NCI-H774 (cell line): ENCODE data around the gene KCNIP4.
"Not testable (repeated sequence)": the region's sequence is repeated elsewhere in the genome, so short reads cannot be mapped to it uniquely, and the experiment has no call there.

ENCODE experiments used
- DNase-seq: peaks from one replicate; lab custom pipeline; 2025; lab: John Stamatoyannopoulos, UW

The KCNIP4 gene

GRCh38 chr4:21366312-21366711 is 582.3 kb downstream of the KCNIP4 start:
- DNase-seq = no peak

- DNase-seq = no peak
Observed at GRCh38 chr4:21363701-21364100, 584.9 kb downstream of the KCNIP4 start.

GRCh38 chr4:21352354-21352753 is 596.2 kb downstream of the KCNIP4 start:
- DNase-seq = not testable (repeated sequence)

- no peak for DNase-seq
Observed at GRCh38 chr4:21347142-21347541, 601.4 kb downstream of the KCNIP4 start.

- no peak for DNase-seq
Observed at GRCh38 chr4:21327976-21328700, 620.4 kb downstream of the KCNIP4 start.

GRCh38 chr4:21320034-21320433 is 628.5 kb downstream of the KCNIP4 start:
- no peak for DNase-seq

- no peak for DNase-seq
Observed at GRCh38 chr4:21307709-21308108, 640.9 kb downstream of the KCNIP4 start.

GRCh38 chr4:21304540-21304887 is 644.1 kb downstream of the KCNIP4 start:
- no peak for DNase-seq

- no peak for DNase-seq
Observed at GRCh38 chr4:21290562-21290961, 658.0 kb downstream of the KCNIP4 start.

- DNase-seq = no peak
Observed at GRCh38 chr4:21276046-21276445, 672.5 kb downstream of the KCNIP4 start.

- no peak for DNase-seq
Observed at GRCh38 chr4:21271439-21272052, 677.0 kb downstream of the KCNIP4 start.

- DNase-seq = no peak
Observed at GRCh38 chr4:21248331-21248730, 700.2 kb downstream of the KCNIP4 start.

GRCh38 chr4:21242163-21242562 is 706.4 kb downstream of the KCNIP4 start:
- DNase-seq = no peak

GRCh38 chr4:21226637-21227538 is 721.7 kb downstream of the KCNIP4 start:
- no peak for DNase-seq

GRCh38 chr4:21211846-21212245 is 736.7 kb downstream of the KCNIP4 start:
- DNase-seq = no peak

GRCh38 chr4:21209860-21210259 is 738.7 kb downstream of the KCNIP4 start:
- DNase-seq = no peak

- no peak for DNase-seq
Observed at GRCh38 chr4:21205821-21206531, 742.6 kb downstream of the KCNIP4 start.

GRCh38 chr4:21203416-21203815 is 745.2 kb downstream of the KCNIP4 start:
- DNase-seq = no peak

- DNase-seq = no peak
Observed at GRCh38 chr4:21202959-21203358, 745.6 kb downstream of the KCNIP4 start.

GRCh38 chr4:21198683-21199082 is 749.9 kb downstream of the KCNIP4 start:
- no peak for DNase-seq

GRCh38 chr4:21195682-21196081 is 752.9 kb downstream of the KCNIP4 start:
- DNase-seq = no peak

- DNase-seq = no peak
Observed at GRCh38 chr4:21192367-21192766, 756.2 kb downstream of the KCNIP4 start.
